Uterus (tissue), 4 donors: ENCODE results near the gene SLC35F1. TPM values are rescaled to one million over a fixed set of nuclear protein-coding genes. Genes with fewer than 3 reads are reported as not detected.

Experiments used
- DNase-seq, 2 donors: peaks; one replicate each; pipeline ENCODE4 v3.0.0-alpha.2; 2019 to 2020
- H3K27ac ChIP-seq, 2 donors: fragments of 200-600 bp; sonication (generic); 1 replicate in 1 of 2; 2 replicates in 1 of 2; pipeline ENCODE4 v1.5.1; 2016 to 2018
- H3K27me3 ChIP-seq, 2 donors: fragments of 200-600 bp; sonication (generic); one replicate each; pipeline ENCODE4 v1.5.1; 2018 to 2019; ENCODE audit warnings: control low read depth in 1 of 2
- H3K36me3 ChIP-seq, 2 donors: fragments of 200-600 bp; sonication (generic); one replicate each; pipeline ENCODE4 v1.5.1; 2019; ENCODE audit warnings: control low read depth in 1 of 2
- H3K4me1 ChIP-seq, 2 donors: fragments of 200-600 bp; sonication (generic); one replicate each; pipeline ENCODE4 v1.5.1; 2018 to 2019; ENCODE audit warnings: control low read depth in 1 of 2
- H3K4me3 ChIP-seq, 2 donors: fragments of 200-600 bp; sonication (generic); 1 replicate in 1 of 2; 2 replicates in 1 of 2; pipeline ENCODE4 v1.5.1; 2018 to 2019; ENCODE audit warnings: mild to moderate bottlenecking in 1 of 2
- H3K9me3 ChIP-seq, 2 donors: fragments of 200-600 bp; sonication (generic); one replicate each; pipeline ENCODE4 v1.5.1; 2019; ENCODE audit warnings: control low read depth in 1 of 2
- POLR2A ChIP-seq, 2 donors: fragments of 450-650 bp; IDR thresholded peaks; one replicate each; pipeline ENCODE4 v1.6.1; 2016; ENCODE audit warnings: antibody characterized with exemption in 2 of 2, mild to moderate bottlenecking in 1 of 2, moderate library complexity in 1 of 2
- intact Hi-C: fragments of 100-400 bp; cut with DNase I; formaldehyde crosslinking; loops from one replicate; pipeline ENCODE4 v1.15.1; 2023; ENCODE audit warnings: low total_unique reads
- total RNA-seq, 4 donors: library from RNA; depleted of rRNA in 3 of 4; stranded (reverse); fragments of >200 nt in 3 of 4; gene quantifications; one replicate each; pipeline versions ENCODE4 v1.1.0 to v1.2.4, GENCODE V29; 2014 to 2023
- TF ChIP-seq, protein P1 (sequence below), 4 experiments: fragments of 200-600 bp in 2 of 4; fragments of 450-650 bp in 2 of 4; sonication (generic) in 2 of 4; IDR thresholded peaks; one replicate each; pipeline ENCODE4 v1.5.1; 2016 to 2019; ENCODE audit warnings: antibody characterized with exemption in 4 of 4, mild to moderate bottlenecking in 2 of 4, moderate library complexity in 1 of 4
- donor health status: DM: yes; HTN: yes; CAD: no.

SLC35F1 gene
- total RNA-seq, 4 donors from 2014 or later, result 1.0 to 12.1 (median 9.7) TPM

DNA sequence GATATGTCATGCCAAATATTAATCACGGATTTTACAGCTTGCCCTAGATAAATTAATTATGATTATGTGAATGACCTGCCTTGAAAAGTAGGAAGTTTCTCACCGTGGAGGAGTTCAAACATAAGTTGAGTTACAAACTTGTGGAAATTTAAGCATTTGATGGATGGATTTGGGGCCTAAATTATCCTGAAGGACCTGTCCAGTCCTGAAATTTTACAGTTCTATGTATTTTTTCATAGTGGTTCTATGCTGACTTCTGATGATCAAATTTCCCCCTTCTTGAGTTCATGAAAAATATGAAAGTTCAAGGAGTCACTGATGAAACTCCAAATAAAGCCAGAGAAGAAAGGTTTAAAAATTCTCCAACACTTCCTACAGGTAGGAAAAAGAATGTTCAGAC lies 178.6 kb downstream of the SLC35F1 start:
- TF ChIP-seq POLR2A (IDR thresholded peaks at IDR 0.05), result no peak
- TF ChIP-seq, protein P1, sequence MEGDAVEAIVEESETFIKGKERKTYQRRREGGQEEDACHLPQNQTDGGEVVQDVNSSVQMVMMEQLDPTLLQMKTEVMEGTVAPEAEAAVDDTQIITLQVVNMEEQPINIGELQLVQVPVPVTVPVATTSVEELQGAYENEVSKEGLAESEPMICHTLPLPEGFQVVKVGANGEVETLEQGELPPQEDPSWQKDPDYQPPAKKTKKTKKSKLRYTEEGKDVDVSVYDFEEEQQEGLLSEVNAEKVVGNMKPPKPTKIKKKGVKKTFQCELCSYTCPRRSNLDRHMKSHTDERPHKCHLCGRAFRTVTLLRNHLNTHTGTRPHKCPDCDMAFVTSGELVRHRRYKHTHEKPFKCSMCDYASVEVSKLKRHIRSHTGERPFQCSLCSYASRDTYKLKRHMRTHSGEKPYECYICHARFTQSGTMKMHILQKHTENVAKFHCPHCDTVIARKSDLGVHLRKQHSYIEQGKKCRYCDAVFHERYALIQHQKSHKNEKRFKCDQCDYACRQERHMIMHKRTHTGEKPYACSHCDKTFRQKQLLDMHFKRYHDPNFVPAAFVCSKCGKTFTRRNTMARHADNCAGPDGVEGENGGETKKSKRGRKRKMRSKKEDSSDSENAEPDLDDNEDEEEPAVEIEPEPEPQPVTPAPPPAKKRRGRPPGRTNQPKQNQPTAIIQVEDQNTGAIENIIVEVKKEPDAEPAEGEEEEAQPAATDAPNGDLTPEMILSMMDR (IDR thresholded peaks at IDR 0.05), result no peak
- Histone ChIP-seq H3K9me3 (no peaks in the 10 kb centered on the region), H3K27ac (no peak overlapping the region), H3K36me3 (no peaks in the 10 kb centered on the region), H3K27me3 (no peaks in the 10 kb centered on the region), H3K4me3 (no peak overlapping the region), H3K4me1 (no peaks in the 10 kb centered on the region)
- no peak for DNase-seq
- intact Hi-C loops, result no loop called here

DNA sequence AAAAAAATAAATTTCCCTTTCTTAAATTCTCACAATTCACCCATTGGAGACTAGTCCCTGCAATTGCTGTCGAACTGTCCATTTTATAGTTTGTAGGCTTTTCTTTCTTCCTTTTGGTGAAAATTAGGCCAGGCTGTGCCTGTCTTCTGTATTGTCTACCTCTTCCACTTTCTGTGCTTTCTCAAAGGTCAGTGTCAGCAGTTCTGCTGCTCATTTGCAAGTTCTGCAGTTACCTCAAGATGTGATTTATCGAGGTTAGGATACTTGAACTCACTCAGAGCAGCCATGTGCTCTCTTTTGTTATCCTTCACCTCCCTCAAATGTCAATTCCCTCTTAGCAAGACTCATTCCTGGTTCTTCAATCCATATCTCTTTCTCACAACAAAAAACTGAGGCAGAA lies 179.1 kb downstream of the SLC35F1 start:
- intact Hi-C loops, result no loop called here
- TF ChIP-seq, protein P1 (IDR thresholded peaks at IDR 0.05), result no peak
- no peak for TF ChIP-seq POLR2A (IDR thresholded peaks at IDR 0.05)
- Histone ChIP-seq H3K36me3 (no peaks in the 10 kb centered on the region), H3K4me3 (no peak overlapping the region), H3K9me3 (no peaks in the 10 kb centered on the region), H3K27me3 (no peaks in the 10 kb centered on the region), H3K4me1 (no peaks in the 10 kb centered on the region), H3K27ac (no peak overlapping the region)
- no peak for DNase-seq

DNA sequence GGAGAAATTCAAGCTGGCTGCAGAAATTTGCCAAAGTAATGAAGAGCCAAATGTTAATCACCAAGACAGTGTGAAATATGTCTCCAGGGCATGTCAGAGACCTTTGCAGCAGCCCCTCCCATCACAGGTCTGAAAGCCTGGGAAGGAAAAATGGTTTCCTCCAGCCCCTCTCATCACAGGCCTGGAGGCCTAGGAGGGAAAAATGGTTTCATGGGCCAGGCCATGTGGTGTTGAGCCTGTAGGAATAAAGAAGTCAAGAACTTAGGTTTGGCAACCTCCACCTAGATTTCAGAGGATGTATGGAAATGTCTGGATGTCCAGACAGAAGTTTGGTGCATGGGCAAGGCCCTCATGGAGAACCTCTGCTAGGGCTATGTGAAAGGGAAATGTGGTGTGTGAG lies 185.0 kb downstream of the SLC35F1 start:
- Histone ChIP-seq H3K9me3 (no peaks in the 10 kb centered on the region), H3K4me1 (no peaks in the 10 kb centered on the region), H3K27ac (no peak overlapping the region), H3K4me3 (no peak overlapping the region), H3K27me3 (no peaks in the 10 kb centered on the region), H3K36me3 (no peaks in the 10 kb centered on the region)
- DNase-seq, result no peak
- TF ChIP-seq POLR2A (IDR thresholded peaks at IDR 0.05), result no peak
- TF ChIP-seq, protein P1 (IDR thresholded peaks at IDR 0.05), result no peak
- intact Hi-C loops, result no loop called here

DNA sequence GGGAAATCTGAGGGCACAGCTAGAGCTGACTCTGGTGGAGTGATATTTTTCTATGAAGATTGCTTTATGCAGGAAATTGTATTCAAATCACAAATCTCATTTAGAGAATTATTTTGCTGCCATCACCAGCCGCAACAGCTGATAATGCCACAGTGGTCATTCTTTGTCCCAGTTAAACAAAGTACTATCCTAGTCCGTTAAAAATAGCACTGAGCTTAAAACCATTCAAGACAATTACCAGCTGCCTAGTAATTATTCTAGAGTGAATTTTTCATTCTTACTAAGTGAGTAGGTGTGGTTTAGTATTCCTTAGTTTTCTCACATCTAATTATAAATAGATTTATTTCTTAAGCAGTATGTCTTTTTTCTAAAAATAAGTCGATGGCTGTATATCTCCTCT lies 190.5 kb downstream of the SLC35F1 start:
- no peak for DNase-seq
- intact Hi-C loops, result no loop called here

DNA sequence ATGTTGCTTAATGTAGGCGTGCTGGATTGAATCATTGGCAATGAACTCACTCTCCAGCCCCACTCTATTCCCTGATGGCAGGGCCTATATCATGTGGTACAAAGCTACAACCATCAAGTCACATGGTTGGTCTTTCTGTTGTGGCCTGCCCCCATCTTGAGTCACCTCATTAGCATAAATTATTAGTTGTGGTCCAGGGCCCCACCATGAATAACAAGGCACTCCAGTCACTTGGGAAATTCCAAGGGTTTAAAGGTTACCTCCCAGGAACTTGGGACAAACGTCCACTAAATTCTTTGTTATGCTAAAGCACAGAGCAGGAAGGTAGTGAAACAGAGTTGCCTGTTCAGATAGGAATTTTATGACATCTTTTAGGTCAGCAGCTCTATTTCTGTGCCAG lies 193.7 kb downstream of the SLC35F1 start:
- no peak overlapping the region for H3K4me3 ChIP-seq
- DNase-seq, result no peak
- no peaks in the 10 kb centered on the region for H3K27me3 ChIP-seq
- TF ChIP-seq, protein P1 (IDR thresholded peaks at IDR 0.05), result no peak
- TF ChIP-seq POLR2A (IDR thresholded peaks at IDR 0.05), result no peak
- intact Hi-C loops, result no loop called here
- no peak overlapping the region for H3K27ac ChIP-seq
- H3K4me1 ChIP-seq, result no peaks in the 10 kb centered on the region
- no peaks in the 10 kb centered on the region for H3K36me3 ChIP-seq
- H3K9me3 ChIP-seq, result no peaks in the 10 kb centered on the region

More for the DNA sequence above, 190.5 kb downstream of the SLC35F1 start:
- Histone ChIP-seq H3K36me3 (no peaks in the 10 kb centered on the region), H3K27ac (no peak overlapping the region), H3K27me3 (no peaks in the 10 kb centered on the region), H3K9me3 (no peaks in the 10 kb centered on the region), H3K4me1 (no peaks in the 10 kb centered on the region), H3K4me3 (no peak overlapping the region)
- TF ChIP-seq, protein P1 (IDR thresholded peaks at IDR 0.05), result no peak
- TF ChIP-seq POLR2A (IDR thresholded peaks at IDR 0.05), result no peak
